Endothelial cell of umbilical vein (primary cell): Measurements from ENCODE around the gene OR5L1. TPM values are rescaled to one million over a fixed set of nuclear protein-coding genes. Genes with fewer than 3 reads are reported as not detected.

Experiments
- BruUV-seq: library from RNA; stranded (reverse); fragments of 400-500 nt; replicated peaks from 2 replicates; lab custom pipeline; 2021; lab: Mats Ljungman, UMichigan
- CTCF ChIA-PET: fragments of 300-600, 350-600 bp; sonication (Branson Sonifier 250); formaldehyde crosslinking; loops from one replicate; lab custom pipeline; 2021; ENCODE audit warnings: antibody characterized with exemption, inconsistent platforms; lab: Charles Lee
- POLR2A ChIA-PET: fragments of 300-600, 350-600 bp; sonication (Branson Sonifier 250); formaldehyde crosslinking; loops from one replicate; lab custom pipeline; 2021; ENCODE audit warnings: antibody characterized with exemption, inconsistent platforms; lab: Charles Lee
- DNase-seq: peaks from one replicate; pipeline ENCODE4 v3.0.0-alpha.2; 2011; ENCODE audit warnings: low read depth, low spot score
- FAIRE-seq: peaks from 2 replicates; lab custom pipeline; 2011; peaks lifted over from hg19 to GRCh38; lab: Jason Lieb, UNC
- H2AFZ ChIP-seq: 2 replicates; pipeline ENCODE4 v1.6.0; 2012; ENCODE audit warnings: low read depth, low read length, control low read depth, inconsistent platforms
- H3K27ac ChIP-seq: 2 replicates; pipeline ENCODE4 v1.5.1; 2011; ENCODE audit warnings: low read depth, mild to moderate bottlenecking, control low read depth, low read length, moderate library complexity; ENCODE audit not compliant: insufficient read depth
- H3K27me3 ChIP-seq, 2 experiments: 2 replicates each; pipeline versions ENCODE4 v1.6.0 to v1.6.1; 2011; ENCODE audit warnings: low read length in 2 of 2, mixed read lengths in 1 of 2; ENCODE audit not compliant: control insufficient read depth in 2 of 2, insufficient read depth in 2 of 2
- H3K36me3 ChIP-seq, 2 experiments: 2 replicates in 1 of 2; 3 replicates in 1 of 2; pipeline ENCODE4 v1.5.1; 2011; ENCODE audit warnings: low read length in 2 of 2, mild to moderate bottlenecking in 1 of 2, moderate library complexity in 1 of 2; ENCODE audit not compliant: control insufficient read depth in 2 of 2, insufficient read depth in 2 of 2; ENCODE audit errors: extremely low read depth in 1 of 2
- H3K4me1 ChIP-seq: 3 replicates; pipeline ENCODE4 v1.5.1; 2011; ENCODE audit warnings: mild to moderate bottlenecking, low read length; ENCODE audit not compliant: control insufficient read depth, insufficient read depth; ENCODE audit errors: extremely low read depth
- H3K4me2 ChIP-seq: 2 replicates; pipeline ENCODE4 v1.6.1; 2011; ENCODE audit warnings: low read length, control low read depth, mixed read lengths; ENCODE audit not compliant: insufficient read depth
- H3K4me3 ChIP-seq, 3 experiments: fragments of 200-600 bp in 1 of 3; sonication (generic), shearing (Covaris generic) in 1 of 3; replicated peaks in 1 of 3; 2 replicates each; pipeline ENCODE4 v1.5.1; 2011 to 2016; ENCODE audit warnings: control low read depth in 3 of 3, low read length in 3 of 3, mild to moderate bottlenecking in 2 of 3, inconsistent platforms in 1 of 3, low read depth in 1 of 3, moderate library complexity in 1 of 3; ENCODE audit not compliant: insufficient read depth in 1 of 3
- H3K79me2 ChIP-seq: 2 replicates; pipeline ENCODE4 v1.6.0; 2012; ENCODE audit warnings: low read length, inconsistent platforms; ENCODE audit not compliant: control insufficient read depth, insufficient read depth
- H3K9ac ChIP-seq: replicated peaks from 2 replicates; pipeline ENCODE3; 2011; ENCODE audit warnings: low read length, control low read depth; ENCODE audit not compliant: insufficient read depth; ENCODE audit errors: extremely low read depth
- H3K9me1 ChIP-seq: replicated peaks from 3 replicates; pipeline ENCODE4 v1.6.0; 2011; ENCODE audit warnings: mild to moderate bottlenecking, low read length; ENCODE audit not compliant: control insufficient read depth, insufficient read depth; ENCODE audit errors: extremely low read depth
- H3K9me3 ChIP-seq: replicated peaks from 2 replicates; pipeline ENCODE4 v1.5.1; 2012; ENCODE audit warnings: low read length, inconsistent platforms; ENCODE audit not compliant: control insufficient read depth, insufficient read depth
- H4K20me1 ChIP-seq: replicated peaks from 2 replicates; pipeline ENCODE3; 2011; ENCODE audit warnings: mild to moderate bottlenecking, low read length; ENCODE audit not compliant: control insufficient read depth, insufficient read depth; ENCODE audit errors: extremely low read depth
- GATA2 ChIP-seq: IDR thresholded peaks from 2 replicates; pipeline ENCODE4 v1.7.0; 2011; ENCODE audit warnings: low read depth, mild to moderate bottlenecking, moderate library complexity, mixed read lengths, low read length; ENCODE audit not compliant: insufficient read length, insufficient read depth
- POLR2A ChIP-seq: IDR thresholded peaks from 2 replicates; pipeline ENCODE4 v1.6.1; 2012; ENCODE audit warnings: low read depth, mild to moderate bottlenecking, control low read depth, low read length
- POLR2AphosphoS5 ChIP-seq: IDR thresholded peaks from 2 replicates; pipeline ENCODE4 v1.6.1; 2012; ENCODE audit warnings: low read depth, mild to moderate bottlenecking, control low read depth, low read length, moderate library complexity; ENCODE audit not compliant: insufficient read depth
- dilution Hi-C: fragments of 300-500 bp; cut with MboI; formaldehyde crosslinking; loops from one replicate; pipeline ENCODE4 v1.15.0; 2019; ENCODE audit warnings: low sequenced_read_pairs; ENCODE audit not compliant: extremely low pct_ligation_motif_present
- intact Hi-C: fragments of 100-400 bp; cut with micrococcal nuclease; formaldehyde crosslinking; loops from one replicate; pipeline ENCODE4 v1.10.0; 2022
- polyA plus RNA-seq, 4 experiments: library from polyadenylated mRNA; depleted of rRNA in 3 of 4; stranded (reverse) in 3 of 4; unstranded in 1 of 4; fragments of >200 nt; gene quantifications; 2 replicates each; pipeline versions ENCODE4 v1.2.1 to v1.2.3, GENCODE V29; 2011 to 2012; ENCODE audit warnings: missing spikeins in 1 of 4
- total RNA-seq: library from RNA; stranded (reverse); gene quantifications from 2 replicates; pipeline ENCODE4 v1.2.3, GENCODE V29; 2021

OR5L1 gene
- total and polyA plus RNA-seq, 2 donors (not counting 3 experiments of a cell fraction or from before 2014, with no cell fraction given), result not detected

DNA sequence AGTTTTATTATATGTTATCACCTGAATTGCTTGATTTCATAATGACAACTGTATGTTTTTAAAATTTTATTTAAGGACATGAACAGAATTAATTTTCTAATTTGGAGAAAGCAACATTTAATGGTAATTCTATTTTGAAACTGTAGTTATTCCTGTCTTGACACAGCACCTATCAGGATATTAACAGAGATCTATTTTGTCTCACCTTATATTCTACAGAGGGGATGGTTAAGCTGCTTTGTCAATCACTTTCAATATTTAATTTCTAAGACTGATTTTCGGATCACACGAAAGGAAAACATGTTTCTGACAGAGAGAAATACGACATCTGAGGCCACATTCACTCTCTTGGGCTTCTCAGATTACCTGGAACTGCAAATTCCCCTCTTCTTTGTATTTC is 27.3 kb downstream of the OR5L1 start, which contains the start of gene OR5D16:
TSS of gene OR5D16 (plus strand) at position 301 of the 400 bp plus-strand sequence. CDS start at position 301, 0 bp downstream.
- H3K36me3 ChIP-seq, result no peaks in the 10 kb centered on the region
- H4K20me1 ChIP-seq, result no peaks in the 10 kb centered on the region
- H3K9me3 ChIP-seq, result peaks cover 3% of the 10 kb centered on the region
- ChIA-PET CTCF (no interaction called here), POLR2A (no interaction called here)
- H3K27ac ChIP-seq, result no peak within 1 kb of the TSS
- no peaks in the 10 kb centered on the region for H3K27me3 ChIP-seq
- H3K4me3 ChIP-seq, result no peak within 1 kb of the TSS
- intact Hi-C loops (no loop called here), dilution Hi-C loops (no loop called here)
- no peaks in the 10 kb centered on the region for H3K9me1 ChIP-seq
- no peak within 1 kb of the TSS for H2AFZ ChIP-seq
- H3K4me1 ChIP-seq, result no peaks in the 10 kb centered on the region
- no peak for DNase-seq
- no peak within 1 kb of the TSS for H3K4me2 ChIP-seq
- no peak within 1 kb of the TSS for H3K9ac ChIP-seq
- TF ChIP-seq POLR2A, result no peak
- no peak for TF ChIP-seq GATA2
- BruUV-seq, result no TSS peak
- FAIRE-seq, result no peak
- H3K79me2 ChIP-seq, result no peaks in the 10 kb centered on the region

DNA sequence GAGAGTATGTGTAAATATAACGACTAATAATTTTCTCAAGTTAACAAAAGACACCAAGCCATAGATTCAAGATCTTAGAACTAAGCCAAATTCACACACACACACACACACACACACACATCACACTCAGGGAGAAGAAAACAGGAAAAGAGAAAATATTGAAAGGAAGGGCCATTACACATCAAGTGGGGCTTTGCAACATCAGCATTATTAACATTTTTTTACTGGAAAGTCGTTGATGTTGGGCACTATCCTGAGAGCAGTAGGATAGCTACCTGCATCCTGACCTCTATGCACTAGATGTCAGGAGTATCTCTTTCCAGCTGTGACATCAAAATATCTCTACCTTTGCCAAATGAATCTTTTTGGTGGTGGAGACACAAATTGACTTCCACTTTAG is 36.3 kb downstream of the OR5L1 start:
- Histone ChIP-seq H3K9ac (no peak overlapping the region), H3K9me3 (no peaks in the 10 kb centered on the region), H4K20me1 (no peaks in the 10 kb centered on the region), H3K4me1 (no peaks in the 10 kb centered on the region), H3K79me2 (no peaks in the 10 kb centered on the region), H3K27me3 (no peaks in the 10 kb centered on the region), H3K36me3 (no peaks in the 10 kb centered on the region), H3K9me1 (no peaks in the 10 kb centered on the region), H3K4me3 (no peak overlapping the region), H2AFZ (no peak overlapping the region), H3K27ac (no peak overlapping the region), H3K4me2 (no peak overlapping the region)
- CTCF ChIA-PET, result no interaction called here
- POLR2A ChIA-PET, result no interaction called here
- no peak for FAIRE-seq
- intact Hi-C loops (no loop called here), dilution Hi-C loops (no loop called here)
- no TSS peak for BruUV-seq
- no peak for TF ChIP-seq POLR2AphosphoS5
- TF ChIP-seq POLR2A, result no peak
- no peak for TF ChIP-seq GATA2
- no peak for DNase-seq
